Renal cortex interstitium (tissue), 3 donors: ENCODE results near the gene POTEE. TPM values are rescaled to one million over a fixed set of nuclear protein-coding genes. Genes with fewer than 3 reads are reported as not detected.

ENCODE experiments used
- polyA plus RNA-seq, 3 donors: library from polyadenylated mRNA; unstranded; fragments of 120-200 nt; gene quantifications; one replicate each; pipeline ENCODE4 v1.2.1, GENCODE V29; 2013; ENCODE audit not compliant: insufficient read length in 3 of 3

The POTEE gene
- polyA plus RNA-seq, 3 donors = 0.11 to 0.26 (median 0.16) TPM

Other genes starting within 250 kb of the POTEE start
- 100 to 1,000 TPM; 113 to 127 (median 121) TPM for gene FAM168B, start 116.1 kb upstream of the POTEE start, polyA plus RNA-seq
- 10 to 100 TPM; 82.5 to 94.5 (median 89.5) TPM for gene PLEKHB2, start 104.2 kb upstream of the POTEE start, polyA plus RNA-seq
- 1 to 10 TPM; 1.5 to 2.1 (median 1.6) TPM for gene RAB6D, start 154.6 kb downstream of the POTEE start, polyA plus RNA-seq